ENCODE data around the gene SIPA1L3. TPM values are rescaled to one million over a fixed set of nuclear protein-coding genes. Genes with fewer than 3 reads are reported as not detected.

Gene SIPA1L3
- total and polyA plus RNA-seq, 9 of the 15 experiments (the other 6 are each of a cell fraction or from before 2014, with no cell fraction given) = 0.01 to 6.1 (median 2.5) TPM

- WGBS (ENCODE audit: insufficient coverage, low coverage, missing lambda C conversion rate) = 8% methylated on average over 2 of the region's 2 CpGs
- in situ Hi-C loops (cut with MboI) = no loop called here
- no peak for TF ChIP-seq AFF1 (IDR thresholded peaks at IDR 0.05; ENCODE audit: low read depth in 1 of 2, partially characterized antibody in 2 of 2)
- TF ChIP-seq HDAC2 (IDR thresholded peaks at IDR 0.05) = no peak
- no peak for TF ChIP-seq SMC3 (conservative IDR thresholded peaks at IDR 0.05; ENCODE audit: insufficient read depth, low read depth, low read length)
- no peak for TF ChIP-seq ZZZ3 (IDR thresholded peaks at IDR 0.05)
- no peak for TF ChIP-seq ZNF232 (CRISPR knock-in tag; IDR thresholded peaks at IDR 0.05)
- TF ChIP-seq POLR2AphosphoS5 (IDR thresholded peaks at IDR 0.05; ENCODE audit: control insufficient read depth, insufficient read depth, low read depth, low read length) = no peak
- no peak for TF ChIP-seq ZNF217 (CRISPR knock-in tag; IDR thresholded peaks at IDR 0.05)
- no peak for TF ChIP-seq SRF (CRISPR knock-in tag; IDR thresholded peaks at IDR 0.05)
- TF ChIP-seq ZBTB34 (CRISPR knock-in tag; IDR thresholded peaks at IDR 0.05) = no peak
- TF ChIP-seq IFI16 (CRISPR knock-in tag; IDR thresholded peaks at IDR 0.05) = no peak
- no peak for TF ChIP-seq HMG20B (CRISPR knock-in tag; IDR thresholded peaks at IDR 0.05)
- no peak for TF ChIP-seq ZNF699 (CRISPR knock-in tag; IDR thresholded peaks at IDR 0.05; ENCODE audit: insufficient replicate concordance)
- no peak for TF ChIP-seq GMEB1 (CRISPR knock-in tag; IDR thresholded peaks at IDR 0.05)
- no peak for TF ChIP-seq RUNX1 (IDR thresholded peaks at IDR 0.05; ENCODE audit: low read depth)
- no peak for TF ChIP-seq RBM17 (IDR thresholded peaks at IDR 0.05; ENCODE audit: borderline replicate concordance, low read depth, low read length)
Observed at GRCh38 chr19:38025909-38026307, 118.9 kb downstream of the SIPA1L3 start.

More at GRCh38 chr19:38025909-38026307, 118.9 kb downstream of the SIPA1L3 start:
- Histone ChIP-seq H3K27ac (ENCODE audit: extremely low read depth, low read depth, low read length) (no peak overlapping the region), H3K9ac (ENCODE audit: insufficient read depth in 1 of 2, low read depth in 2 of 2, low read length in 2 of 2) (no peak overlapping the region), H4K20me1 (replicated peaks; ENCODE audit: control insufficient read depth, insufficient read depth, low read length) (no peaks in the 10 kb centered on the region), H3K36me3 (ENCODE audit: control insufficient read depth, insufficient read depth, low read length) (no peaks in the 10 kb centered on the region), H3K9me3 (replicated peaks; ENCODE audit: control insufficient read depth, insufficient read depth, low read depth, low read length) (no peaks in the 10 kb centered on the region; the same call in 1 of the 2 replicates), H3K4me1 (replicated peaks in 1 of 2; ENCODE audit: control insufficient read depth in 2 of 2, insufficient read depth in 2 of 2, low read length in 2 of 2) (no peaks in the 10 kb centered on the region), H3K79me2 (ENCODE audit: control insufficient read depth, insufficient read depth, low read length) (no peaks in the 10 kb centered on the region), H3K4me3 (no peak overlapping the region), H2AFZ (ENCODE audit: low read depth, low read length) (no peak overlapping the region), H3K9me1 (ENCODE audit: control insufficient read depth, insufficient read depth, low read length) (no peaks in the 10 kb centered on the region), H3K27me3 (ENCODE audit: control insufficient read depth in 2 of 2, insufficient read depth in 2 of 2, low read length in 2 of 2) (peaks cover 0 to 5% of the 10 kb centered on the region in 2 experiments; a peak in 1 of 5 replicates), H3K4me2 (ENCODE audit: insufficient read depth, low read length) (no peak overlapping the region)
- CTCF ChIA-PET (ENCODE audit: low intra/inter-chr PET ratio) = no interaction called here
- FAIRE-seq (no peak), ATAC-seq (no peak), DNase-seq (ENCODE audit: extremely low read depth in 1 of 4, low spot score in 3 of 4) (no peak)
- intact Hi-C loops (cut with micrococcal nuclease) = no loop called here
- BruUV-seq (replicated peaks) = no TSS peak
- POLR2A ChIA-PET = interaction anchor here (0.5 kb wide), 1 partner anchor 383 kb away, joined by 3 read pairs; no protein-coding TSS in a partner anchor

Measured in K562 (cell line).